Stomach (tissue), 4 donors: ENCODE results near the gene FOXP3.

ENCODE experiments used
- POLR2AphosphoS5 ChIP-seq, 3 donors: sonication (generic); formaldehyde crosslinking; IDR thresholded peaks; one replicate each; pipeline ENCODE4 v1.6.1; 2016; ENCODE audit warnings: antibody characterized with exemption in 3 of 3
- TF ChIP-seq, protein P1 (sequence below), 7 experiments: fragments of 450-650 bp in 4 of 7; fragments of 200-600 bp in 3 of 7; sonication (generic) in 3 of 7; IDR thresholded peaks; one replicate each; pipeline ENCODE4 v1.5.1; 2016 to 2019; ENCODE audit warnings: antibody characterized with exemption in 7 of 7, control low read depth in 2 of 7, mild to moderate bottlenecking in 1 of 7

DNA sequence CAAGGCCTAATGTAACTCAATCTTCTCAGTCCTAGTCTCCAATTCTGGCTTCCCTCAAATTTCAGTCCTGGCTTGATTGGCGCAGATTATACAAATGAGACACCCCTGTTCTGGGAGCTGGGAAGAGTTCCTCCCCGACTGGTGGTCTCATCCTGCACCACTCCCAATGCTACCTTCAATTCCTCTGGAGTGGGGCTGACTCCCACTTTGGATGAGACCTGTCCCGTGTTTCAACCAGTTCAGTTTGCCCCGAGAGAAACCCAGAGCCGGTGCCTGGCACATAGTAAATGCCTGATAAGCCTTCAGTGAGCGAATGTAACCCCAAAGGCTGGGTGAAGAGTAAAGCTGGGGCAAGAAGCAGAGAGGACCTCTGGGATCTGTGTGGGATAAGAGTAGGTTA lies 60.5 kb downstream of the FOXP3 start:
- TF ChIP-seq POLR2AphosphoS5 (IDR thresholded peaks at IDR 0.05): no peak
- TF ChIP-seq, protein P1, sequence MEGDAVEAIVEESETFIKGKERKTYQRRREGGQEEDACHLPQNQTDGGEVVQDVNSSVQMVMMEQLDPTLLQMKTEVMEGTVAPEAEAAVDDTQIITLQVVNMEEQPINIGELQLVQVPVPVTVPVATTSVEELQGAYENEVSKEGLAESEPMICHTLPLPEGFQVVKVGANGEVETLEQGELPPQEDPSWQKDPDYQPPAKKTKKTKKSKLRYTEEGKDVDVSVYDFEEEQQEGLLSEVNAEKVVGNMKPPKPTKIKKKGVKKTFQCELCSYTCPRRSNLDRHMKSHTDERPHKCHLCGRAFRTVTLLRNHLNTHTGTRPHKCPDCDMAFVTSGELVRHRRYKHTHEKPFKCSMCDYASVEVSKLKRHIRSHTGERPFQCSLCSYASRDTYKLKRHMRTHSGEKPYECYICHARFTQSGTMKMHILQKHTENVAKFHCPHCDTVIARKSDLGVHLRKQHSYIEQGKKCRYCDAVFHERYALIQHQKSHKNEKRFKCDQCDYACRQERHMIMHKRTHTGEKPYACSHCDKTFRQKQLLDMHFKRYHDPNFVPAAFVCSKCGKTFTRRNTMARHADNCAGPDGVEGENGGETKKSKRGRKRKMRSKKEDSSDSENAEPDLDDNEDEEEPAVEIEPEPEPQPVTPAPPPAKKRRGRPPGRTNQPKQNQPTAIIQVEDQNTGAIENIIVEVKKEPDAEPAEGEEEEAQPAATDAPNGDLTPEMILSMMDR (IDR thresholded peaks at IDR 0.05): no peak
